NCI-H446 treated with DMSO at 0.1 percent for 48 hours (cell line): ENCODE data around the gene SMIM28.
"Not testable (repeated sequence)": the region's sequence is repeated elsewhere in the genome, so short reads cannot be mapped to it uniquely, and the experiment has no call there.

Experiments
- DNase-seq: peaks from one replicate; lab custom pipeline; 2025; lab: John Stamatoyannopoulos, UW

SMIM28 gene

GRCh38 chr6:138377844-138378243 lies at the start of gene SMIM28:
Gene SMIM28 (plus strand): TSS chr6:138377905. CDS start chr6:138378073, 168 bp downstream.
- no peak for DNase-seq

- no peak for DNase-seq
Measured at GRCh38 chr6:138328210-138328609, 49.5 kb upstream of the SMIM28 start.

- no peak for DNase-seq
Measured at GRCh38 chr6:138330763-138331162, 46.9 kb upstream of the SMIM28 start.

- DNase-seq: no peak
Measured at GRCh38 chr6:138331444-138331843, 46.3 kb upstream of the SMIM28 start.

GRCh38 chr6:138331984-138332383 lies 45.7 kb upstream of the SMIM28 start:
- no peak for DNase-seq

GRCh38 chr6:138334000-138334399 lies 43.7 kb upstream of the SMIM28 start:
- peak; percentile 16 for DNase-seq

- no peak for DNase-seq
Measured at GRCh38 chr6:138334963-138335362, 42.7 kb upstream of the SMIM28 start.

- no peak for DNase-seq
Measured at GRCh38 chr6:138336221-138336620, 41.5 kb upstream of the SMIM28 start.

GRCh38 chr6:138337076-138337475 lies 40.6 kb upstream of the SMIM28 start:
- no peak for DNase-seq

GRCh38 chr6:138339024-138339423 lies 38.7 kb upstream of the SMIM28 start:
- DNase-seq: no peak

GRCh38 chr6:138341176-138341575 lies 36.5 kb upstream of the SMIM28 start:
- DNase-seq: no peak

GRCh38 chr6:138343112-138343511 lies 34.6 kb upstream of the SMIM28 start:
- no peak for DNase-seq

- no peak for DNase-seq
Measured at GRCh38 chr6:138345565-138346285, 32.0 kb upstream of the SMIM28 start.

GRCh38 chr6:138346302-138347195 lies 31.2 kb upstream of the SMIM28 start:
- DNase-seq: no peak

- peak; percentile 14 for DNase-seq
Measured at GRCh38 chr6:138347864-138348263, 29.8 kb upstream of the SMIM28 start.

- DNase-seq: peak; percentile 16
Measured at GRCh38 chr6:138349891-138350290, 27.8 kb upstream of the SMIM28 start.

GRCh38 chr6:138357928-138358327 lies 19.8 kb upstream of the SMIM28 start:
- no peak for DNase-seq

- not testable (repeated sequence) for DNase-seq
Measured at GRCh38 chr6:138368684-138369083, 9.0 kb upstream of the SMIM28 start.

GRCh38 chr6:138370631-138371451 lies 6.9 kb upstream of the SMIM28 start:
- no peak for DNase-seq

- DNase-seq: no peak
Measured at GRCh38 chr6:138371452-138371711, 6.3 kb upstream of the SMIM28 start.

GRCh38 chr6:138371720-138372119 lies 6.0 kb upstream of the SMIM28 start:
- DNase-seq: no peak

- no peak for DNase-seq
Measured at GRCh38 chr6:138372711-138373463, 4.8 kb upstream of the SMIM28 start.
